ENCODE measurements around the gene PIGO.

Gene PIGO

GRCh38 chr9:35071814-35072460 is 24.5 kb downstream of the PIGO start:
- DNase-seq (ENCODE audit: low read depth in 2 of 2) = peak; percentile 51 to 58

DNA sequence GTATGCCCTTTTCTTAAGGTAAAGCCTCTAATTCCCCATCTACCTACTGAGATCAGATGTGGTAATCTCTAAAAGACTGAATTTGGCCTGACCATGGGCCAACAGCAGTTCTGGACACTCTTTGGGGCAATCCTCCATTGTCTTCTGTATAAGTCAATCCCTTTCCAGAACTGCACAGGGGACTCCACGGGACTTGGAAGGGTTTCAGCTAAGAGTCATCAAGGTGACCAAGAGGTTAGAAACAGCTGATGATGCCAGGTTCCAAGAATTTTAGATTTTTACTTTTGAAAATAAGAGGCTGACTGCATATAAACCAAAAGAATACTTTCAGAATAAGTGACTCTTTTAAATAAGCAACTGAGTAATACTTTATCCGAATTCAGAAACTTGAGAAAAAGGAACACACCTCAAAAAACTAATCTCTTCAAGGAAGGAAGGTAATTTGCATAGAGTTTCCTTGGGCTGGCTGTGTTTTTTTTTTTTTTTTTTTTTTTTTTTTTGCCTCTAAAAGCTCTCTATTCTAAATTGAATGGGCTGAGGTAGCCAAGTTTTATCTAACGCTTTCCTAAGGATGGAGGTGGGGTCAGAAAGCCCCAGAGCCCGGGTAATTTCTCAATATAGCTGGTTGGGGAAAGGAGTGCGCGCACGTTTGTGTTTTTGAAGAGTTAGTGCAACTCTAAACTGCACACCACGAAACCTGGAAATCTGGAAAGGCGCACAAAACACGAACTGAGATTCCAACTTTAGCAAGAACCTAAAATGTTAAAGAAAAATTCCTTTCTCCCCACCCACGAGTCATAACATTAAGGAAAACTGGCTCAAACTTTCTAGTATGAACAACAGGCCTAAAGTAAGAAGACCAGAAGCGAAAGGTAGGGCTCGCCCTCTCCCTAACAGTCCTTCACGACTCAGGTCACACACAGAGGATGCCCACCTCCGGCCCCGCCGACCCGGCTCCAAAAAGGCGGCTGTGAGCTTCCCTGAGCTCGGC is 25.3 kb downstream of the PIGO start:
- no peak for DNase-seq (ENCODE audit: low read depth in 2 of 2)

GRCh38 chr9:35069020-35069419 is 27.4 kb downstream of the PIGO start:
- no peak for DNase-seq (ENCODE audit: low read depth in 2 of 2)

- DNase-seq (ENCODE audit: low read depth in 2 of 2) = no peak
These were observed 29.3 kb downstream of the PIGO start for GRCh38 chr9:35067056-35067455.

GRCh38 chr9:35060548-35061207 is 35.7 kb downstream of the PIGO start:
- DNase-seq (ENCODE audit: low read depth in 2 of 2) = no peak

DNA sequence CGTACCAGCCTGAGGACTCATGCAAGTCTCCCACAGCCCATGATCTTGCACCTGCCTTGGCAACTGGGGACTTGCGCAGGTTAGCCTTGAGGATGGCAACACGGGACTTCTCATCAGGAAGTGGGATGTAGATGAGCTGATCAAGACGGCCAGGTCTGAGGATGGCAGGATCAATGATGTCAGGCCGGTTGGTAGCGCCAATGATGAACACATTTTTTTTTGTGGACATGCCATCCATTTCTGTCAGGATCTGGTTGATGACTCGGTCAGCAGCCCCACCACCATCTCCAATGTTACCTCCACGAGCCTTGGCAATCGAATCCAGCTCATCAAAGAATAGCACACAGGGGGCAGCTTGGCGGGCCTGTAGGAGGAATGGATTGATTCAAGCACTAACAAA is 37.0 kb downstream of the PIGO start:
- no peak for DNase-seq (ENCODE audit: low read depth in 2 of 2)

- DNase-seq (ENCODE audit: low read depth in 2 of 2) = no peak
These were observed 39.1 kb downstream of the PIGO start for GRCh38 chr9:35057271-35057620.

GRCh38 chr9:35056571-35057270 is 39.7 kb downstream of the PIGO start:
- DNase-seq (ENCODE audit: low read depth in 2 of 2) = no peak

DNA sequence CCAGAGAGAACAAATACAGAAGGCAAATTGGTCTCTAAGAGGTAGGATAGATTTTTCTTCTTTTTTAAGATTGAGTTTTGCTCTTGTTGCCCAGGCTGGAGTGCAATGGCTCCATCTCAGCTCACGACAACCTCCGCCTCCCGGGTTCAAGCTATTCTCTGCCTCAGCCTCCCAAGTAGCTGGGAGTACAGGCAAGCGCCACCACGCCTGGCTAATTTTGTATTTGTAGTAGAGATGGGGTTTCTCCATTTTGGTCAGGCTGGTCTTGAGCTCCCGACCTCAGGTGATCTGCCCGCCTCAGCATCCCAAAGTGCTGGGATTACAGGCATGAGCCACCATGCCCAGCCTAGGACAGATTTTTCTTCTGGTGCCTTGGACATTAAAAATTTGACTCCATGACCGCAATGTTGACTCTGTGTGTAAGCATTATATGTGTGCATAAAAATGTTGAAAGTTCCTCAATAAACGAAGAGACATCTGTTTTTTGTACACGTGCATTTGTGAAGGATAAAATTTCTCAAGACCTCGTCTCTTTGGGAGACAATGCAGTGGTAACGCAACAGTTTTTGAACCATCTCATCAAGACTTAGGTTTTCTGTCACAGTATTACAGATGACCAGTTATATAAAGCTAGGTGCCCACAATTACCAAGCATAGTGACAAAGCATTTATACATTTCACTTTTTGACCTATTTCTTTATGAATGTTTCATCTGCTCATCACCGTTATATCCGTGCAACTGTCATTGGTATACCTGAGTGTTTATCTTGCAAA is 41.3 kb downstream of the PIGO start:
- DNase-seq (ENCODE audit: low read depth in 2 of 2) = no peak

DNA sequence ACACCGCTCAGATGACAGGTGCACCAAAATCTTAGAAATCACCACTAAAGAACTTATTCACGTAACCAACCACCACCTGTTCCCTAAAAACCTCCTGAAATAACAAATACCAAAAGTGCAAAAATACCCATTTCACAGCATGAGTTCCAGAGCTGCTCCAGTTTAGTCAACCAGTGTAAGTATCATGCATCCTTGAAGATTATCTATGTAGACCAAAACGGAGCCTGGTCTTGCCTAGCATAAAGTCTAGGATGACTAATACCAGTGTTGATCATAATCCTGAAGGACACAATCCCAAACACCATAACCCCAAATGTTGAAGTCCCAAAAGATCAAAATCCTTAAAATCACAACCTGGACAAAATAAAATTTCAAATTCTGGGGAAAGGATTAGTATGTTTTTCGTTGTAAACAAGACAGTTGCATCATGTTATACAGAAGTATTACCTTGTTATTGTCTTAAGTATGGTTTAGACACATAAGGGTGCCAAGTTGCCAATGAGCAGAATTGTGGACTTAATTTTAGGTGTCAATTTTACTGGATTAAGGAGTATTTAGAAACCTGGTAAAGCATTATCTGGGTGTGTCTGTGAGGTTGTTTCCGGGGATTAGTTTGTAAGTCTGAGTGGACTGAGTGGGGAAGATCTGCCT is 42.1 kb downstream of the PIGO start:
- DNase-seq (ENCODE audit: low read depth in 2 of 2) = no peak

DNA sequence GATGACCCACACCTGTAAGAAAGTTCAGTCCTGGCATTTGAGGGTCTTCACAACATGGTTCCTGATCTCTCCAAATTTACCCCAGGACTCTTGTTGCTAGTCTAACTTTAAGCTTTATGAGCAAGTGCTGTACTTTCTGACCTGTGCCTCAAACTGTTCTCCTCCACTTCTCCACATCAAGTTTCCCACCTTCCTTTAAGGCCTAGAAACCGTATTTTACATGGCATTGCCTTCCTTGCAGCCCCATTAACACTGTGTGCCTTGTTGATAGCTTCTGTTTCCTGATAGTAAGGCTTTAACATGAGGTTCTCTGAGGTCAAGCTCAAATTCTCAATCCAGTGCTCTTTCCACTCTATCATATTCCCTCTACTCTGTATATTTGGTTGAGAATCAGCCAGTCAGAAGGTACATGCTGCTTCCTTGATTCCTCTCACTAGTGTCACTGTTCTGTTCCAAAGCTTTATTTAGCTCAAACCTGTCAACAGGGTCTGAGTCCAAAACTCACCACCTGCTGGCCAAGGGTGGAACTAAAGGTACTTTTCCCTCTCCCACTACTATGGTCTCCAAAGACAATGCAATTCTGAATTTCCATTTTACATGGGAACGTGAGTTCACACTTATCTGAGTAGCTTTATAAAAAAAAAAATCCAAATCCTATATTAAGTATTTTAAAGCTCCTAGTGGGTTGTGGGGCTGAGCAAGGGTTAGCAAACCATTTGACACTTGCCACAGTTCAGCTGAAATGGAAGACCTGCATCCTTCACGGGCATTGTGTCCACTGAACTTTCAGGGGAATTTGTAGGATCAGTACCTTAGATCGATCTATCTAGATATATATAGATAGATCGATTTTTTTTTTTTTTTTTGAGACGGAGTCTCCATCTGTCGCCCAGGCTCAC is 45.1 kb downstream of the PIGO start:
- DNase-seq (ENCODE audit: low read depth in 2 of 2) = peak; percentile 28 to 37

- no peak for DNase-seq (ENCODE audit: low read depth in 2 of 2)
These were observed 47.9 kb downstream of the PIGO start for GRCh38 chr9:35048511-35048910.

DNA sequence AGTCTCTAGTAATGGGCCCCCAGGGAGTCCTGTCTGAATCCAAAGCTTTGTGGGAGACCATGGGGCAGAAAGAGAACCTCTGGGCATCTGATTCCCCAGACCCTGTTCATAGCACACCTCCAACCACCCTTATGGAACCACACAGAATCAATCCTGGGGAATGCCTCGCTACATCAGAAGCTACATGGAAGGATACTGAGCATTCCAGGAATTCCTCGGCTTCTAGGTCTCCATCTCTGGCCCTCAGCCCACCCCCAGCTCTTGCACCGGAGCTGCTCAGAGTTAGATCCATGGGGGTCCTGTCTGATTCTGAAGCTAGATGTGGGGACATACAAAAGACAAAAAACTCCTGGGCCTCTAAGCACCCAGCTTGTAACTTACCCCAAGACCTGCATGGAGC is 52.3 kb downstream of the PIGO start:
- no peak for DNase-seq (ENCODE audit: low read depth in 2 of 2)

DNA sequence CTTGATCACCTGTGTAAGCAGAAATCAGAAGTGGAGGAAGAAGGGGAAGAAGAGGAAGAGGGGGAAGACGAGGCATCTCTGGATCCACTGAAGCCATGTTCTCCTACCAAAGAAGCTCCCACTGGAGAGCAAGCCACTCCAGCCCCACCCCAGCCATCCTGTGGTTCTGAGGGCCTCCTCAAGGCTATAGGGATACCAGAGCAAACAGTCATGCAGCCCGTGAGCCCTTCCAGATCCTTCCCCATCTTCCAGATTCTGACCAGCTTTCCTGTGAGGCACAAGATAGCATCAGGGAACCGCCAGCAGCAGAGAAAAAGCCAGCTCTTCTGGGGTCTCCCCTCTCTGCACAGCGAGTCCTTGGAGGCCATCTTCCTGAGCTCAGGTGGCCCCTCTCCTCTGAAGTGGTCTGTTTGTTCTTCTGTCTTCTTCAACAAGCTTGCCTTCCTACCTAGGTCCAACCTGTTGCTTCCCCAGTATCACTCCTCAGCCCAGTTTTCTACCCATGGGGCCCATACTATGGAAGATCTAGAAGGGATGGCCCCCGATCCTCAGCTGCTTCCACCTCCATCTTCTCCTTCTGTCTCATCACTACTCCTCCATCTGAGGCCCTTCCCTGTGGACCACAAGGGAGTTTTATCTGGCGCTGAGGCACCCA is 53.4 kb downstream of the PIGO start:
- DNase-seq (ENCODE audit: low read depth in 2 of 2) = no peak

- no peak for DNase-seq (ENCODE audit: low read depth in 2 of 2)
These were observed 54.2 kb downstream of the PIGO start for GRCh38 chr9:35042081-35042604.
